Left lung (tissue), 10 donors: ENCODE measurements around the gene GRPR. TPM values are rescaled to one million over a fixed set of nuclear protein-coding genes. Genes with fewer than 3 reads are reported as not detected.
A peak's percentile ranks its signal among the peaks of the same experiment; 100 is the strongest.
"Not testable (repeated sequence)": the region's sequence is repeated elsewhere in the genome, so short reads cannot be mapped to it uniquely, and the experiment has no call there.

Experiments
- ATAC-seq: fragments of 200-7000 bp; cut with Tn5 transposase; one replicate; pipeline ENCODE4 v1.9.1; 2020; ENCODE audit warnings: moderate library complexity
- DNase-seq, 4 donors: peaks; one replicate each; pipeline ENCODE4 v3.0.0-alpha.2; 2013 to 2020
- H3K27ac ChIP-seq, 2 donors: fragments of 200-600 bp; sonication (generic) in 1 of 2; one replicate each; pipeline versions ENCODE4 v1.5.0 to v1.8.0; 2020 to 2021
- H3K27me3 ChIP-seq, 2 donors: fragments of 200-600 bp; sonication (generic) in 1 of 2; one replicate each; pipeline versions ENCODE4 v1.5.0 to v1.8.0; 2020 to 2021
- H3K36me3 ChIP-seq, 2 donors: fragments of 200-600 bp; sonication (generic) in 1 of 2; one replicate each; pipeline versions ENCODE4 v1.5.0 to v1.8.0; 2020 to 2021
- H3K4me1 ChIP-seq, 2 donors: fragments of 200-600 bp; one replicate each; pipeline ENCODE4 v1.8.0; 2021
- H3K4me3 ChIP-seq, 2 donors: fragments of 200-600 bp; sonication (generic) in 1 of 2; one replicate each; pipeline versions ENCODE4 v1.5.0 to v1.8.0; 2020 to 2021; ENCODE audit warnings: mild to moderate bottlenecking in 1 of 2
- H3K9me3 ChIP-seq, 2 donors: fragments of 200-600 bp; sonication (generic) in 1 of 2; one replicate each; pipeline versions ENCODE4 v1.5.0 to v1.8.0; 2020 to 2021
- CTCF ChIP-seq, 2 donors: fragments of 200-600 bp; sonication (generic) in 1 of 2; IDR thresholded peaks; one replicate each; pipeline versions ENCODE4 v1.5.0 to v1.8.0; 2021; ENCODE audit warnings: antibody characterized with exemption in 2 of 2
- intact Hi-C, 2 donors: fragments of 100-400 bp; cut with DNase I; formaldehyde crosslinking; loops; one replicate each; pipeline versions ENCODE4 v1.11.2 to v1.14.2; 2022
- polyA plus RNA-seq, 6 donors: library from polyadenylated mRNA; unstranded; fragments of 120-200 nt; gene quantifications; one replicate each; pipeline ENCODE4 v1.2.1, GENCODE V29; 2013; ENCODE audit not compliant: insufficient read length in 6 of 6
- total RNA-seq, 2 donors: library from RNA; stranded (reverse); fragmentation: NEBNext Ultra II Directional; extraction: Animal tissue kit (Norgen Biotek cat#: 25700); gene quantifications; one replicate each; pipeline ENCODE4 v1.2.1, GENCODE V29; 2021
- donor health status: DM: no; HTN: yes; CAD: no.
- donor health status: DM: no; HTN: no; CAD: no.

Gene GRPR
- total and polyA plus RNA-seq, 8 donors, result 0.13 to 0.43 (median 0.26) TPM

GRCh38 chrX:16172391-16172790 is 49.0 kb downstream of the GRPR start:
- ATAC-seq, result no peak
- Histone ChIP-seq H3K36me3 (no peaks in the 10 kb centered on the region), H3K4me3 (no peak overlapping the region)

GRCh38 chrX:16175329-16176061 is 52.1 kb downstream of the GRPR start:
- no peak for DNase-seq
- no peak for TF ChIP-seq CTCF (IDR thresholded peaks at IDR 0.05)
- Histone ChIP-seq H3K27ac (no peak overlapping the region), H3K4me3 (no peak overlapping the region), H3K9me3 (no peaks in the 10 kb centered on the region), H3K27me3 (no peaks in the 10 kb centered on the region), H3K36me3 (no peaks in the 10 kb centered on the region), H3K4me1 (no peaks in the 10 kb centered on the region)
- ATAC-seq, result no peak
- intact Hi-C loops, result no loop called here

More at GRCh38 chrX:16172391-16172790, 49.0 kb downstream of the GRPR start:
- DNase-seq, result no peak
- no peaks in the 10 kb centered on the region for H3K4me1 ChIP-seq
- TF ChIP-seq CTCF (IDR thresholded peaks at IDR 0.05), result no peak
- intact Hi-C loops, result no loop called here
- H3K27me3 ChIP-seq, result no peaks in the 10 kb centered on the region
- no peak overlapping the region for H3K27ac ChIP-seq
- H3K9me3 ChIP-seq, result no peaks in the 10 kb centered on the region

- DNase-seq, result no peak
- no peak overlapping the region for H3K4me3 ChIP-seq
- no peaks in the 10 kb centered on the region for H3K4me1 ChIP-seq
- H3K27ac ChIP-seq, result no peak overlapping the region
- no peaks in the 10 kb centered on the region for H3K9me3 ChIP-seq
- TF ChIP-seq CTCF (IDR thresholded peaks at IDR 0.05), result no peak
- no peaks in the 10 kb centered on the region for H3K27me3 ChIP-seq
- no peaks in the 10 kb centered on the region for H3K36me3 ChIP-seq
- intact Hi-C loops, result no loop called here
- ATAC-seq, result no peak
Observed at GRCh38 chrX:16177260-16177659, 53.9 kb downstream of the GRPR start.

DNA sequence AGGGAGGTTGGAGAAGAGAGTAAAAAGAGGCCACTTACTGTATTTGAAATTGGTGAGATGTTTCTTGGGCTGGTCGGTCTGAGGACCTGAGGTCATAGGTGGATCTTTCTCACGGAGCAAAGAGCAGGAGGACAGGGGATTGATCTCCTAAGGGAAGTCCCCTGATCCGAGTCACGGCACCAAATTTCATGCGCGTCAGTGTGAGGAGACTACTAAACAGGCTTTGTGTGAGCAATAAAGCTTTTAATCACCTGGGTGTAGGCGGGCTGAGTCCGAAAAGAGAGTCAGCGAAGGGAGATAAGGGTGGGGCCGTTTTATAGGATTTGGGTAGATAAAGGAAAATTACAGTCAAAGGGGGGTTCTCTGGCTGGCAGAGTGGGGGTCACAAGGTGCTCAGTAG is 60.5 kb downstream of the GRPR start:
- not testable (repeated sequence) for H3K36me3 ChIP-seq

GRCh38 chrX:16185725-16186136 is 62.4 kb downstream of the GRPR start:
- ATAC-seq, result peak; percentile 43
- DNase-seq, result no peak
- Histone ChIP-seq H3K27ac (no peak overlapping the region), H3K4me1 (no peaks in the 10 kb centered on the region), H3K36me3 (no peaks in the 10 kb centered on the region), H3K9me3 (no peaks in the 10 kb centered on the region), H3K4me3 (no peak overlapping the region), H3K27me3 (no peaks in the 10 kb centered on the region)
- intact Hi-C loops, result no loop called here
- TF ChIP-seq CTCF (IDR thresholded peaks at IDR 0.05), result no peak

More for the DNA sequence above, 60.5 kb downstream of the GRPR start:
- intact Hi-C loops, DNase-seq, H3K27me3 ChIP-seq, H3K27ac ChIP-seq, H3K4me3 ChIP-seq, H3K9me3 ChIP-seq, H3K4me1 ChIP-seq, ATAC-seq: not testable (repeated sequence)
